NT2/D1 (cell line): ENCODE data around the gene GNG14.

Source experiments
- SUZ12 ChIP-seq: IDR thresholded peaks from 2 replicates; pipeline ENCODE4 v1.6.1; 2011; ENCODE audit not compliant: insufficient read length, insufficient read depth; ENCODE audit errors: extremely low read depth
- YY1 ChIP-seq: IDR thresholded peaks from 2 replicates; pipeline ENCODE4 v1.6.1; 2011; ENCODE audit not compliant: insufficient read length, insufficient read depth
- ZNF274 ChIP-seq: IDR thresholded peaks from 2 replicates; pipeline ENCODE4 v1.6.1; 2011; ENCODE audit warnings: mild to moderate bottlenecking, low read depth, low read length

DNA sequence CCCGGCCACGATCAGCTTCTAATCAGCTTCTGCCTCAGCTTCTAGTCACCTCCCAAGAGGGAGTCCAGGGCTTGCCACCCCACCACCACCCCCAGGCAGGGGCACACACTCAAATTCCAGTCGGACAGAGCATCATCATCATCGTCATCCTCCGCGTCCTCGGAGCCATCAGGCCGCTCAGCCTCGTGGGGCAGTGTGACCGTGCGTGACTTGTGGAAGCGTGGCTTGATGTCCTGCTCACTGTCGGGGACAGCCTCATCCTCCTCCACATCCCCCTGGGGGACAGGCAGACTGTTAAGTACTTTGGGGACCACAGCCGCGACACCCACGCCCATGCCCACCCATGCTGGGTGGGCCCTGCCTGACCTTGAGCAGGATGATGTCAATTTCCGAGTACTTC, 23.4 kb downstream of the GNG14 start:
- no peak for TF ChIP-seq ZNF274
- TF ChIP-seq SUZ12, result no peak
- no peak for TF ChIP-seq YY1
